Suppressor macrophage treated with lipopolysaccharide for 4 hours (primary cell): ENCODE data around the gene NGEF.
"Not testable (repeated sequence)": the region's sequence is repeated elsewhere in the genome, so short reads cannot be mapped to it uniquely, and the experiment has no call there.

Experiments used
- DNase-seq: peaks from one replicate; pipeline ENCODE4 v3.0.0-alpha.2; 2020

The NGEF gene

DNA sequence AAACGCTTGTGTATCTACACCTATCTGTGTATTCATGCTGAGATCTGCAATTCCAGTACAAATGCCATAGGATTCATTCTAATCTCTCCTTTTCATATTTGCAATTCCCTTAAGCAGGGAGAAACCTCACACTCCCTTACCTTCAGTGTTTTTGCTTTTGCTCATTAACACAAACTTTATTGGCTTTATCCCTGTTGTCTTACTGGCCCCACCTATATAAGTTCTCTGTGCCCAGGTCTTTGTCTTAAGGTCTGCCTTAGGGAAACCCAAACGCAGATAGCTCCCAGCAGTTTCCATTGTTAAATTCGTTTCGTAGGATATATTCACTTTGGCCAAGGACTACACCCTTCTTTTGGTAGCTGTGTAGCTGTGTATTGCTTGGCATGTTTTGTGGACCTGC lies 147.0 kb downstream of the NGEF start:
- no peak for DNase-seq

DNA sequence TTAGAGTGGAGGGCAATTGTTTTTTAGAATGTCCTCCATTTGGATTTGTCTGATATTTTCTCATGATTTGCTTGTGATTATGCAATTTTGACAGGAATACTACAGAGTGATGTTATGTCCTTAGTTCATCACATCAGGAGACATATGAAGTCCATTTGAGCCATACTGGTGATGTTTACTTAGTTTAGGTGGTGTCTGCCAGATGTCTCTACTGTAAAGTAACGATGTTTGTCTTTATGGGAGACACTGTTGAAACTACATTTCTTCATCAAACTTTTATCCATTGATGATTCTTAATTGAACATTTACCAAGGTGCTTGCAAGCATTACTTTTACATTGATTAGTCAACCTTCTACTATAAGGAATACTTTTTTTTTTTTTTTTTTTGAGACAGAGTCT lies 147.9 kb downstream of the NGEF start:
- no peak for DNase-seq

DNA sequence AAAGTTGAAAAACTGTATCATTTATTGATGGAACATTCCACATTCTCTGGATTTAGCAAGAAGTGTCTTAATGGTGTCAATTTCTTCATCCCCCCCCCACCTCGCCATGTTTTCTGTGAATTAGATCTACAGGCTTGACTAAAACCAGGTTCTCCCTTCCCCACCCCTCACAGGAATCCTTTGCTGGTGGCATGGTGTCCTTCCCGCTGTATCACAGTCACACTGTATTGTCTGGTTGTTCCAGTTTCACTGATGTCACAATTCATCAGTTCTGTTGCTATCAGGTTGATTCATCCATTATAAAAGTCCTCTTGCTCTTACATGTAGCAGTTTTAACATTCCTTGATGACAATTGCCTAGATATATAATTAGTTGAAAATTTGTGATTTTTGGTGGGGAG lies 149.1 kb downstream of the NGEF start:
- no peak for DNase-seq

DNA sequence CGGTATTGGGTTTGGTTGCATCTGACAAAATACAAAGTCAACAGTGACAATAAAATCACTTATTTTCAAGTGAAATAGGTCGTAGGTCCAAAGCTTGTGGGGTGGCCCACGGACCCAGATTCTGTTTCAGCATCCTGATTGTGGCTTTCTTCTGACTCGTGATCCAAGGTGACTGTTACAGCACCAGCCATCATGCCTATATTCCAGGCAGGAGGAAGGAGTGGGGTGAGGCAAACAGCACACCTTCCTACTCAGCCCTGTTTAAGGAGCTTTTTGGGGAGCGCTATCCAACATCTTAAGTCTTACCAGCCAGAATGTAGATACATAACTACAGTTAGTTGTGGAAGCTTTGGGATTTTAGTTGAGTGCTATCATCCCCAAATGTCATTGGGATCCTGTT lies 151.7 kb downstream of the NGEF start:
- no peak for DNase-seq

DNA sequence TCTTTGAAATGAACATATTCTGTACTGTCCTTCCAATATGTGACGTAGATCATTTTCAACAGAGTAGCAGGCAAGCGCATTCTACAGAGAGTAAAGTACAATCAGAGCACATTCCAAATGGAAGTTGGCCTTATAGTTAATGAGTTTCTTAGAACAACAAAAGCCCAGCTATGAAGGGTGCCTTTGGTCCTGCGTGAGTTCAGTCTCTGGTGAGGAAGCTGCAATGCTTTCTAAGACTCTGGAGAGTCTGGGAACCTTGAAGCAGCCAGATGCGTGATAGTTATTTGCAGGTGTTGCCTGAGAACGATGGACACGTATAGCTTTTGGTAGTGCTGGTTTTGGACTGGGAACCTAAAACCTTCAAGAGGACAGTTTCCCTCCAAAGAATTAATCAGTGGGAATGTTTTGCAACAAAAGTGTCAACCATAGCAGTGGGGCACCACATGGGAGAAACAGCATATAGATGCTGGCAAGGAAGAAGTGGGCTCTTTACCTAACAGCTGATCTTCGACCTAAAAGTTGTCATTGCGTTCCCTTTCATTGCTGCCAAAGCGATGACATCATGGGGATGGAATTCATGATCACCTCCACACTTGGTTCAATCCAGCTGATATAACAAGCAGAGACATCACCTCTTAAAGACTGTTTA lies 152.3 kb downstream of the NGEF start:
- no peak for DNase-seq

DNA sequence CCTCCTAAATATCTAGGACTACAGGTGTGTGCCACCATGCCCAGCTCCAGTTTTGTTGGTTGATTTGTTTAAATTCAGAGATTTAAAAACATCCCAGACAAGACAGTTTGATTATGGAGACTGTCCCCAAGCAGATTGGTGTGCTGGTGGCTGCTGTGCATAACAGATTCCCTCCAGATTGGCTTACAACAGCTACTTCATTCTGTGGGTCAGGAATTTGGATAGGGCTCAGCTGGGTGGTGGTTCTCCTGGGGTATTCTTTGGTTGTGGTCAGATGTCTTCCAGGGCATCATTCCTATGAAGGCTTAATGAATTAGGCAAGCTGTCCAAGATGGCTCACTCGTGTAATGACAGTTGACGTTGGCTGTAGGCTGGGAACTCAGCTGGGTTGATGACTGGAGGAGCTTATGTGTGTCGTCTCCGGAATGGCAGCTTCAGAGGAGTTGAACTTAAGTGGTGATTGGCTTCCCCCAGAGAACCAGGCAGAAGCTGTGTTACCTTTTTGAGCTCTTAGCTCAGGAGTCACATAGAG lies 153.6 kb downstream of the NGEF start:
- no peak for DNase-seq

DNA sequence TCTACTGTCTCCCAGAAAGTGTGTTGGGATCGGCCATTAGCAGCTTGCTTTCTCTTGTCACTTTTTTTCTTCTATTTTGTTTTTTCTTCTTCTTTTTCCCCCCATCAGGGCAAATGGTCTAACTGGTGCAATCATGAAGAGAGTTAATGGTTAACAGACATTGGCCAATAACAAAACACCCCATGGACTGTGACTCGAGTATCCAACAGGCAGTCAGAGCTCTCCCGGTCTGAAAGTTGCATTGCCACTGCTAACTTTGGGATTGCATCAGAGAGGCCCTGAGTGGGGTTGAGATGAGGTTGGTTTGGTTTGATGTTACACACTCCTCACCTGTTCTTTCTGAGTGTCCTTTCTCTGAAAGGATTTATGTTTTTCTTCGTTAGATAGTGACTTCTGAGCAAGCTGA lies 155.9 kb downstream of the NGEF start:
- no peak for DNase-seq

DNA sequence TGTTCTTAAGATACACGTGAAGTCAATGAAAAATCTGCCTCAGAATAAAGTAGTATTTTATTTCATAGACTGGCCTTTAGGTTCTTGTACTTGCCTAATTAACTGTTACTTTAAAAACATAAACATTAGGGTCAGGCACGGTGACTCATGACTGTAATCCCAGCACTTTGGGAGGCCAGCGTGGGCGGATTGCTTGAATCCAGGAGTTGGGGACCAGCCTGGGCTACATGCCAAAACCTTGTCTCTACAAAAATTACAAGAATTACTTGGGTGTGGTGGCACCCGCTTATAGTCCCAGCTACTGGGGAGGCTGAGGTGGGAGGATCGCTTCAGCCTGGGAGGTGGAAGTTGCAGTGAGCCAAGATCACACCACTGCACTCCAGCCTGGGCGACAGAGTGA lies 159.0 kb downstream of the NGEF start:
- peak; percentile 12 for DNase-seq

DNA sequence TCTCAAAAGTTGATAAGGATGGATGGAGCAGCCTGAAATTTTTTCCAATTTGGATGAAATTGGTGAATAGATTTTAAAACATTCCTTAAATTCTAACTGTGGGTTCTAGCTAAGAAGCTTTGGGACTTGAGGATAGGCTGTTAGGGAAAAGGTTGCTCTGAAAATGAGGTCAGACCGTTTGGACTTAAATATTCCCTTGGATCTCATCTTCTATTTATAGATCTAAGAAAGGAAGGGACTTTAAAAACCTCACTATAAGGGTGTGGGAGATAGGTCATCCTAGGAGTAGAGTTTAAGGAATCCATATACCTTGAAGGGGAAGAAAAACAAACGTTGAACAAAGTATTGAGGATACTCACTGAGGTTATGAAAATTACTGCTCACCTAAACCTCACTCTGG lies 160.4 kb downstream of the NGEF start:
- DNase-seq: no peak

DNA sequence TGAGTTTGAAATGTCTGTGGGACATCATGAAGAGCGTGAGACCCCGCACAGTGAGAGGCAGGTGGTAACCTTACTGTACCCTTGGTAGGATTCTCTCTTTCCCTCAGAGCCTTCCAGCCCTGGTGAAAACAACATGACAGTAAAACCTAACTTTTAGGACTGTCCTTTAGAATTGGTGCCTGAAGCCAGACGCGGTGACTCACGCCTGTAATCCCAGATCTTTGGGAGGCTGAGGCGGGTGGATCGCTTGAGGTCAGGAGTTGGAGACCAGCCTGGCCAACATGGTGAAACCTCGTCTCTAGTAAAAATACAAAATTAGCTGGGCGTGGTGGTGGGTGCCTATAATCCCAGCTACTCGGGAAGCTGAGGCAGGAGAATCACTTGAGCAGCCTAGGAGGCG lies 161.0 kb downstream of the NGEF start:
- DNase-seq: not testable (repeated sequence)

DNA sequence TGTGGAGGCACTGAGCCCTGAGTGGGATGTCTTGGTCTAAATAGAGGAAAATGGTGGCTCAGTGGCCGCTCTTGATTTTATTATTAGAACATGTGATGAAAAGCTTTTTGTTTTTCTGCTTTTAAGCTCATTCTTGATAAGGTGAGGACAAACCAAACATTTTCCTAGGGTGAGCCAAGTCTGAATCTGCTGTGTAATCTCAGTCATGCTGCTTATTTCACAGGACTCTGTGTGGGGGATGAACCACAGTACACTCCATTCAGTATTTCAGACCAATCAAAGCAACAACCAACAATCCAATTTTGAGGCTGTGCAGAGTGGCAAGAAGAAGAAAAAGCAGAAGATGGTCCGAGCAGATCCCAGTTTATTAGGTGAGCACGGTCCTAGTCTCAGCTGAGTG lies 163.0 kb downstream of the NGEF start:
- no peak for DNase-seq

DNA sequence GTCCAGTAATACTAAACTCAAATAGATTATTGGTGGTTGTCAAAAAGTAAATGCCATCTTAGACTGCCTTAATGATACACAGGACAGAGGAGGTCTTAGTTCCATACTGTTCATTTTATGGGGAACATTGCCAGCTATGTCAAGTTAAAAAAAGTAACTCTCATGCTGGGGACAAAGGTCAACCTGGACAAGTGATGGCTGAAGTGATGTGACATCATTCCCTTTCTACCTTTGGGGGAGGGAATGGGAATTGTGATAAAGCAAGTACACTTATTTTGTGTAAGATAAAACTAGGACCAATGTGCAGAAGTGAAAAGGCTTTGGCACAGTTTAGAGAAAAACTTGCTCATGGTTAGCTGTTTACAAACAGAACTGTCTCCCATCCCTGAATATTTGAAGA lies 167.0 kb downstream of the NGEF start:
- DNase-seq: no peak

DNA sequence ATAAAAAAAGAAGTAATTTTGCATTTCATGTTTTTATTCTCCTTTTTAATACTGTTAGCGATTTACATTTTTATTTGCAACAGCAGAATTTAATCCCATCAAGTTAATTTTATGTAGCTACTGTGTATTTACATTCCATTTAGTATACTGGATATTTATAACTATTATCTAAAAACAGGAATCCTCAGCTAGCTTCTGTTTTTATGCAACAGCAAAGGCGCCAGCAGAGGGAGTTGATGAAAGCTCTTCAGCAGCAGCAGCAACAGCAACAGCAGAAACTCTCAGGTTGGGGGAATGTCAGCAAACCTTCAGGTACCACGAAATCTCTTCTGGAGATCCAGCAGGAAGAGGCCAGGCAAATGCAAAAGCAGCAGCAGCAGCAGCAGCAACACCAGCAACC lies 169.2 kb downstream of the NGEF start:
- DNase-seq: no peak

DNA sequence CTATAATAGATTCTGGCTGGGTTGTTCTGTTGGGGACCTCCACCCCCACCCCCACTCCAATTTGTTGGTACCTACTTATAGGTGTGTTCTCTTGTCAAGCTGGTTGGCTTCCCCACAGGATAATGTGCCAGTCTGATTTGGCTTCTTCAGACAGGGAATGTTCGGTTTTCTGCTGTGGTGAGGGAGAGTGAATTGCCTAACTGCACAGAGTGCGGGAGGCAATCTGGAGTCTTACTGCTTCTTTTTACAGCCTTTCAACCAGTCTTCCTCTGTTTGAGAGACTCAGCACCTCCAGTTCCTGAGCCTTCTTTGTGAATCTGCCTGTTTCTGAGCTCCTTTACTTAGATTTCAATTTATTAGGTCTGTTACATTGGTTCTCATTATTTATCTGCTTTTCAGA lies 170.4 kb downstream of the NGEF start:
- DNase-seq: no peak

DNA sequence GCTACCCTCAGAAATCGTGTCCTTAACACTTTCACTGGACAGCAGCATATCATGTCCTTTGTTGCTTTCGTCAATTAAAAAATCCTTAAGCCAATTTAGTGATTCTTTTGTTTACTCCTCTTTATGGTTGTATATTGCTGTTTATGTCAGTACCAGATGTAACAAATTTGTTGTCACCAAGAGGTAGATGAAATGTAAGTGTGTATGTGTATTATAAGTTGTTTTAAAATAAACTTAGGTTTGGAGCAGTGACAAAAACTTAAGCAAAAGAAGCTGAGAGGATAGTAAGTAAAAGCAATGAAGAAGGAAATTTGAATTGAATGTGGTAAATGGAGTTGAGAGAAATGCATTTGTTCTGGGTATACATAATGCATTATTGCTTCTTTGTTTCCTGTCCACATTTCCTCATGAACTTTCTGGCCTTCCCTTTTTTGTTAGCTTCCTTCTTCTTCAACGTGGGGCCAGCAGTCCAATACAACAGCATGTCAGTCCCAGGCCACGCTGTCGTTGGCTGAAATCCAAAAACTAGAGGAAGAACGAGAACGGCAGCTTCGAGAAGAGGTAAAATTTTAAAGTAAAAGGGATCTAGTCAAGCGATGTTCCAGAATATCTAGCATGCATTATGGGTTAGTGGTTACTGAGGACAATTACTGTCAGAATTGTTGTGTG lies 173.5 kb downstream of the NGEF start:
- peak; percentile 79 for DNase-seq

DNA sequence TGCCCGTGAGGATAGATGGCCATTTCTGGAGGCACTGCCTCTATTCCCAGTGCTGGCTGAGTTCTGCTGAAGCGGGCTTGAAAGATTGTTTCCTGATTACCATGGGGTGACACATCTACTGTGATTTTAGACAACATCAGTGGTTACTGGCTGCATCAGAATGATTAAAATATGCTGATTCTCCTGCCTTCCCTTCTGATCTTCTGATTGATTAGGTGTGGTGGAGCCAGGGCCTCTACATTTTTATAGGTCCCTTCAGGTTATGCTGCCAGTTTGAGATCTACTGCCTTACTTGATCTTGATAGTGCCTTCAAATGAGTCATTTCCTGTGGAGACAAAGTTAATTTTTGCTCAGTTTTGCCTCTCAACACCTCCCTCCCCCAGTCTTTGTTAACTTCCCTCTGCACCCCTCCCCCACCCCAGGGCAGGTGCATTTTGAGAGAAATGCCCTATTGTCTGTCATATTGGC lies 174.6 kb downstream of the NGEF start:
- DNase-seq: peak; percentile 9

DNA sequence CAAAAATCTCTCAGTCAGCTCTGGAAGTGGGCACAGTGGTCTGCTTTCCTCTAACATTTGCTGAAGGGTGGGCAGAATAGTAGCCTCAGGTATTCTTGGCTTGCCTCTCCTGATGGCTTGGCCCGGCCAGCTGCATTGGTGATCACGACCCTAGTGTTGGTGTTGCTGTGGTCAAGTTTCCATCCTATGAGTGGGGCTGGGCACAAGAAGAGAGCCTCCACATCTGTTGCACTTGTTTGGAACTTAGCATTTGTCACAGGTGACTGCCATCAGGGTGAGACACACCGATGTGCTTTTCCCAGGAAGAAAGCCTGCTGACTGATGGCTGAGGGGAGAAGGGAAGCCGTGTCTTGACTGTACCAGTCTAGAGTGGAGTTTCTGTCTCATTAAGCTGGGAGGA lies 176.1 kb downstream of the NGEF start:
- no peak for DNase-seq

DNA sequence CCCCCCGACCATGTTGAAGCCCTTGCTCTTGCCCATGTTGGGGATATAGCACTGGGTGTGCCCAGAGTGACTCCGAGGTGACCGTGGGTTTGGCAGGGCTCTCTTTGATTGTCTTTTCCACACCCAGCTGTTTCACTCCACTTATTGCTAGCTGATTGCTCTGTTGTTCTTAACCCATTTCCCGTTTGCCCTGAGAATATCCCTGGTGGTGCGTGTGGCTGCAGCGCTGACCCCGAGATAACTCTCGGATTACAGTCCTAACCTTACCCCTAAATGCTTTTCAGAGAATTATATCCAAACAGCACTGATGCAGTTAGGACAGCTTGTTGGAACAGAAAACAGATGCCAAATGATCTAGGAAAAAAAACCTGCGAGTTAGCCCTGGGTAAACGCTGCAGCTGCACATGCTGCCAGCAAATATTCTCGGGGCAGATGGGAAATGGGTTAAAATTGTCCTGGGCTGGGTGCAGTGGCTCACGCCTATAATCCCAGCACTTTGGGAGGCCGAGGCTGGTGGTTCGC lies 177.3 kb downstream of the NGEF start:
- DNase-seq: no peak

DNA sequence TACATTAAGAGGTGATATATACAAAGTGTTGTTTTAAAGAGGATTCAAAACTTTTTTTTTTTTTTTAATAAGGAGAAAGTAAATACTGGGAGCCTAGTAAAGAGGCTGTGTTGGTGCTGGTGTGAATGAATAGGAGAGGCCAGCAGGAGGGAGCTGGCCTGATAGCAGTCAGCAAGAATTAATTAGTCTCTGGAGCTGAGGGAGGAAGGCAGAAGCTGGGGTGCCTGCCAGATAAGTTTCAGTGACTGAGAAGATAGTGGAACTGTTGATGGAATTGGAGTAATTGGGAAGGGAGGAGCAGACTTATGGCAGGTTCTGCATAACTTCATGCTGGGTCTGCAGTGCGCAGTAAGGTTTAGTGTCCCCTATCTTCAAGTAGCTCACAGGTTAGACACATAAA lies 179.2 kb downstream of the NGEF start:
- no peak for DNase-seq

DNA sequence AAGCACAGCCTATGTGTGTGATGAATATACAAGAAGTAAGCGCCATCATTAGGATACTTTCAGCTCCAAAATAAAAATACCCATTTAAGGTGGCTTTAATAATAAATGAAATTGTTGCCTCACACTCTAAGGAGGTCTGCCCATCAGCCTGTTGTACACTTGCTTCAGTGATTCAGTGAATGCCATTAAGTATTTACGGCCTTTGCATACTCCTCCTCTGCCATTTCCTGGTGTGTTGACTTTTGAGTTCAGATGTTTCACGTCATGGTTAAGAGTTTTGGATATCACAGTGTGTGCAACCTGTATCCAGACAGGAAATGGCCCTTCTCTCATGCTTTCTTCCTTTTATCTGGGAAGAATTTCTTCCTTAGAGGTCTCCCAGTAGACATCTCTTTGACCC lies 181.6 kb downstream of the NGEF start:
- DNase-seq: no peak

DNA sequence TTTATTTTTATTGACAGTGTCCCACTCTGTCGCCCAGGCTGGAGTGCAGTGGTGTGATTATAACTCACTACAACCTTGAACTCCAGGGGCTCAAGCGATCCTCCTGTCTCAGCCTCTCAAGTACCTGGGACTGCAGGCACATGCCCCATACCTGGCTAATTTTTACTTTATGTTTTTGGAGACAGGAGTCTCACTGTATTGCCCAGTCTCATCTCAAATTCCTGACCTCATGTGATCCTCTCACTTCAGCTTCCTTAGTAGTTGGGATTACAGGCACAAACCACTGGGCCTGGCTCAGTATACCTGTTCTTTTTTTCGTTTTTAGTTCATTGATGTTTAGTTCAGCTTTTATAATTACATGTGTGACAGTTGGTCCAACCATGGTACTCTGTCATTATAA lies 183.1 kb downstream of the NGEF start:
- DNase-seq: no peak
